Ureter (tissue), 1 donor: ENCODE measurements around the gene ESRRA. TPM values are rescaled to one million over a fixed set of nuclear protein-coding genes. Genes with fewer than 3 reads are reported as not detected.
"Not testable (repeated sequence)": the region's sequence is repeated elsewhere in the genome, so short reads cannot be mapped to it uniquely, and the experiment has no call there.

Experiments
- DNase-seq: peaks from one replicate; pipeline ENCODE4 v3.0.0-alpha.2; 2020; ENCODE audit warnings: low spot score
- total RNA-seq: library from RNA; stranded (reverse); gene quantifications from one replicate; pipeline ENCODE4 v1.2.4, GENCODE V29; 2023
- donor health status: DM: yes; HTN: yes; CAD: no.

Gene ESRRA
- total RNA-seq, 1 donor from 2014 or later = 82.8 TPM

GRCh38 chr11:64291752-64292459, 13.4 kb upstream of the ESRRA start:
- DNase-seq = no peak

GRCh38 chr11:64292460-64293254, 12.7 kb upstream of the ESRRA start:
- no peak for DNase-seq

- DNase-seq = no peak
Measured at GRCh38 chr11:64294774-64295173, 10.6 kb upstream of the ESRRA start.

GRCh38 chr11:64295760-64296159, 9.6 kb upstream of the ESRRA start:
- DNase-seq = no peak

- no peak for DNase-seq
Measured at GRCh38 chr11:64296236-64296635, 9.1 kb upstream of the ESRRA start.

- DNase-seq = no peak
Measured at GRCh38 chr11:64296830-64297698, 8.3 kb upstream of the ESRRA start.

- DNase-seq = no peak
Measured at GRCh38 chr11:64297699-64298358, 7.5 kb upstream of the ESRRA start.

GRCh38 chr11:64298966-64299846, 6.1 kb upstream of the ESRRA start:
- no peak for DNase-seq

- DNase-seq = no peak
Measured at GRCh38 chr11:64299847-64300648, 5.3 kb upstream of the ESRRA start, which contains the start of gene CATSPERZ. Gene CATSPERZ (plus strand): TSS chr11:64300358. CDS start chr11:64300411, 53 bp downstream.

- DNase-seq = no peak
Measured at GRCh38 chr11:64303109-64304031, 2.0 kb upstream of the ESRRA start.

GRCh38 chr11:64304032-64304315, 1.4 kb upstream of the ESRRA start:
- DNase-seq = no peak

GRCh38 chr11:64304316-64305072, 830 bp upstream of the ESRRA start:
- peak; percentile 95 for DNase-seq

- DNase-seq = peak; percentile 87
Measured at GRCh38 chr11:64305691-64306562, 603 bp downstream of the ESRRA start.

- DNase-seq = no peak
Measured at GRCh38 chr11:64306563-64306875, 1.2 kb downstream of the ESRRA start.

GRCh38 chr11:64306876-64307622, 1.7 kb downstream of the ESRRA start:
- no peak for DNase-seq

GRCh38 chr11:64307795-64308194, 2.5 kb downstream of the ESRRA start:
- not testable (repeated sequence) for DNase-seq
